ENCODE results near the gene HES7. TPM values are rescaled to one million over a fixed set of nuclear protein-coding genes. Genes with fewer than 3 reads are reported as not detected.

Gene HES7
- total RNA-seq, 4 donors from 2014 or later = not detected

GRCh38 chr17:8120520-8121406 lies 3.1 kb downstream of the HES7 start:
- Histone ChIP-seq H3K4me1 (peaks cover 75% of the 10 kb centered on the region), H3K9me3 (no peaks in the 10 kb centered on the region), H3K4me3 (peak overlapping the region; percentile 74), H3K27ac (no peak overlapping the region), H3K36me3 (no peaks in the 10 kb centered on the region), H3K27me3 (peaks cover 28% of the 10 kb centered on the region)
- TF ChIP-seq EP300 (IDR thresholded peaks at IDR 0.05) = no peak
- no peak for TF ChIP-seq CTCF (IDR thresholded peaks at IDR 0.05)
- peak in 1 of 2 donors; percentile 82 for DNase-seq (ENCODE audit: low spot score in 2 of 2)
- WGBS = under 1% methylated on average over 40 of the region's 40 CpGs

DNA sequence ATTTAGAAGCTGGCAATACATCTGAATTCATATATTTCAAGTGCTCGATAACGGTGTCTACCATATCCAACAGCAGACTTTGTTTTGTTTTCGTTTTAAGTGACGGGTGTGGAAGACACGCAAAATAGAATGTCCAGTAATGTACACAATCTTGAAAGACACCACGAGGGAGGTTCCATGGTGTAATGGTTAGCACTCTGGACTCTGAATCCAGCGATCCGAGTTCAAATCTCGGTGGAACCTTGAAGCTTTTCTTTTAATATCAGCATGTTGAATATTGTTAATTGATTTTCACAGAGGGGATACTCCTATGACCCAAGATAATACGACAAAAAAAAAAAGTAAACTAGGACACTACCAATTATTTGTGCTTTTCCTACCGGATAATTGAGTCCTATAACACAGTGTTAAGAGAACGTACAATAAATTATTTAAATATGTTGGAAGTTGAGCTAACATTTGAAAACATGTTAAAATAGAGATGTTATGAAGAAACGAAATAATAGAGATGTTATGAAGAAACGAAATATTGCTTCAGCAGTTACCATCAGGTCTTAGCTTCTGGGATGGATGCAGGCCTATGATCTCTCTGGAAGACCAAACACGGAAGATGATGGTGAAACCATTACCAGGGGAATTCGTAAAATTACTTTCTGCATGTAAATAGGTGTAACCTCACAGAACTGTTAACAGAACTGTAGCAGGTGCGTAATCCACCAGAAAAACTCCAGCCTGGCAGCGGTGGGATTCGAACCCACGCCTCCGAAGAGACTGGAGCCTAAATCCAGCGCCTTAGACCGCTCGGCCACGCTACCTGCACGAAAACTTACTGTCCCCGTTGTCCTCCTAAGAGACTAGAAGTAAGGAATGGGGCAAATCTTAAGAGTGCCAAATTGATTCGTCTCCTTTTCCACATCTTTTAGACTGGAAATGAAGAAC lies 4.1 kb downstream of the HES7 start:
- TF ChIP-seq POLR2AphosphoS5 (IDR thresholded peaks at IDR 0.05) (peak; percentile 62 to 83 (median 71)), EP300 (IDR thresholded peaks at IDR 0.05) (no peak)
- Histone ChIP-seq H3K27ac (peak overlapping the region; percentile 91), H3K4me3 (peak overlapping the region; percentile 74), H3K4me1 (peaks cover 66% of the 10 kb centered on the region), H3K9me3 (no peaks in the 10 kb centered on the region), H3K36me3 (no peaks in the 10 kb centered on the region), H3K27me3 (peaks cover 28% of the 10 kb centered on the region)
- 1% methylated on average over 28 of the region's 28 CpGs for WGBS
- DNase-seq (ENCODE audit: low spot score in 2 of 2) = peak in 1 of 2 donors; percentile 87

- whole genome bisulfite sequencing = 0% methylated on average over 23 of the region's 38 CpGs
- Histone ChIP-seq H3K27me3 (peaks cover 34% of the 10 kb centered on the region), H3K36me3 (no peaks in the 10 kb centered on the region), H3K9me3 (no peaks in the 10 kb centered on the region), H3K4me3 (peak overlapping the region; percentile 74), H3K4me1 (peaks cover 58% of the 10 kb centered on the region), H3K27ac (peak overlapping the region; percentile 91)
- DNase-seq (ENCODE audit: low spot score in 2 of 2) = peak; percentile 93 to 95
- TF ChIP-seq CTCF (IDR thresholded peaks at IDR 0.05) (peak; percentile 75 to 89), POLR2AphosphoS5 (IDR thresholded peaks at IDR 0.05) (peak; percentile 8 to 39 (median 23)), EP300 (IDR thresholded peaks at IDR 0.05) (no peak), POLR2A (IDR thresholded peaks at IDR 0.05) (no peak)
Observed at GRCh38 chr17:8118769-8119580, 4.9 kb downstream of the HES7 start.

DNA sequence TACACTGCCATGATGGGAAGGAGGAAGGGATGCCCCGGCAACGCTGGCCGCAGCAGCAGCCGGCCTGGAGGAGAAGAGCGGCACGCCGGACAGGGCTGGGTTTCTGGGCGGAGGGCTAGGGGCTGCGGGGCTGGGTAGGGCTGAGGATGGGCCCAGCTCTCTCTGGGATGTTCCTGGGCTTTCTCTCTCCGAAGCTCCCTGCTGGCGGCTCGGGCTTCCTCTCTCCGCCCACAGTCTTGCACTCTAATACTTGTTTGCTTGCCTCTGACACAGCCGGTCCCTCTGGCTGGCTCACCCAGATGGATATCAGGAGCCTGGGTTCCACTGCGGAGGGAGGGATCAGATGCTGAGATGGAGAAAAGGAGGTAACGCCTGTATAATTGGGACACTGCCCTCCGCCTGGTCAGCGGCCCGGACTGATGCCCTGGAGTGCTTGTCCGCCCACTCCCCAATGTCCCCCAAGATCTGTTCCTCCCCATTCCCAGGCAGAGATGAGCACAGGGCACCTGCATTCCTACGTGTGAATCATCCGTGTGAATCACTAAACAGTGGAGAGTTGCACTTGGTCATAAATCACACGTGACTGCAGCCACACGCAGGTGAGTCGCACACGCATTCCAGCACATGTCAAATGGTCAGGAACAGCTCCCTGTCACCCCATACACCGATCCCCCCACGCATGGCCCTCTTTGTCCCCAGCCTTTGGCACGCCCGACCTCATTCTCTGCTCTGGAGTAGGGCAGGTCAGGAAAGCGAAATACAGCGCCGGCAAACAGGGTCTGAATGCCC lies 5.7 kb downstream of the HES7 start, which contains the start of gene ALOXE3:
TSS of gene ALOXE3 (minus strand) at position 535 of the 789 bp plus-strand sequence. CDS start at position 11, 524 bp downstream.
- Histone ChIP-seq H3K27me3 (peaks cover 38% of the 10 kb centered on the region), H3K27ac (peak within 1 kb of the TSS; percentile 91), H3K9me3 (no peaks in the 10 kb centered on the region), H3K4me3 (peak within 1 kb of the TSS; percentile 74), H3K4me1 (peaks cover 50% of the 10 kb centered on the region), H3K36me3 (no peaks in the 10 kb centered on the region)
- under 1% methylated on average over 25 of the region's 33 CpGs for WGBS
- TF ChIP-seq CTCF (IDR thresholded peaks at IDR 0.05) (no peak), POLR2A (IDR thresholded peaks at IDR 0.05) (no peak), POLR2AphosphoS5 (IDR thresholded peaks at IDR 0.05) (peak in 2 of 3 donors; percentile 16 to 44), EP300 (IDR thresholded peaks at IDR 0.05) (no peak)
- DNase-seq (ENCODE audit: low spot score in 2 of 2) = peak in 1 of 2 donors; percentile 79
